ENCODE results near the gene RALGPS1.

RALGPS1 gene

DNA sequence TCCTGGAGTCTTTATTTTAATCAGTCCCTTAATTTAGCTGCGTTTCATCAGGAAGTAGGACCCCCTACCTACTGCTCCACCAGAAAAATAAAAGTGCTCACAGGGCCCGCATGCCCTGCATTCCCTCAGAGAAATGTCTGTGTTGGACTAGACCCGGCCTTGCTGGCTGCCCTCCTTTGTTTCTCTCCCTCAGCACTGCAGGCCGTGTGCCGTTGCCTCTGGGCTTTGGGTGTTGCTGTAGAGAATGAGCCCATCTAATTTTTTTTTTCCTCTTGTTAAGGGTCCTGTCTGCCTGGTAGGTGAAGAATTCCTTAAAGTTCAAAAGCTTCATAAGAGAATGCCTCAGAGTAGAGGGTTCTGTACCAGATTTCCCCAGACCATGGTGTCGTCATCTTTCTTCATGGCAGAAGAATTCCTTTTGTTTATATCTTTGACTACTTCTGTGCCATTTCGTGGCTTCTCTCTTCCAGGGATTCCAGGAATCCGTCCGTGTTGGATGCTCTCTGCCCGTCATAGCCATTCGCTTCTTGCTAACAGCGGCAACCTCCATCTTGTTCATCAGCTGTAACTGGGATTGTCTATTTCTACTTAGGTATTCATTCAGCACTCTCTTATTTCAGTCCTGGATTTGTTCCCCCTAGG, 257.6 kb downstream of the RALGPS1 start:
- DNase-seq (ENCODE audit: extremely low read depth, low read depth), result no peak
- no peak overlapping the region for H3K4me3 ChIP-seq (replicated peaks; ENCODE audit: low read depth, low read length)
- TF ChIP-seq, protein P1, sequence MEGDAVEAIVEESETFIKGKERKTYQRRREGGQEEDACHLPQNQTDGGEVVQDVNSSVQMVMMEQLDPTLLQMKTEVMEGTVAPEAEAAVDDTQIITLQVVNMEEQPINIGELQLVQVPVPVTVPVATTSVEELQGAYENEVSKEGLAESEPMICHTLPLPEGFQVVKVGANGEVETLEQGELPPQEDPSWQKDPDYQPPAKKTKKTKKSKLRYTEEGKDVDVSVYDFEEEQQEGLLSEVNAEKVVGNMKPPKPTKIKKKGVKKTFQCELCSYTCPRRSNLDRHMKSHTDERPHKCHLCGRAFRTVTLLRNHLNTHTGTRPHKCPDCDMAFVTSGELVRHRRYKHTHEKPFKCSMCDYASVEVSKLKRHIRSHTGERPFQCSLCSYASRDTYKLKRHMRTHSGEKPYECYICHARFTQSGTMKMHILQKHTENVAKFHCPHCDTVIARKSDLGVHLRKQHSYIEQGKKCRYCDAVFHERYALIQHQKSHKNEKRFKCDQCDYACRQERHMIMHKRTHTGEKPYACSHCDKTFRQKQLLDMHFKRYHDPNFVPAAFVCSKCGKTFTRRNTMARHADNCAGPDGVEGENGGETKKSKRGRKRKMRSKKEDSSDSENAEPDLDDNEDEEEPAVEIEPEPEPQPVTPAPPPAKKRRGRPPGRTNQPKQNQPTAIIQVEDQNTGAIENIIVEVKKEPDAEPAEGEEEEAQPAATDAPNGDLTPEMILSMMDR (IDR thresholded peaks at IDR 0.05; ENCODE audit: low read depth, low read length, missing control alignments), result no peak

GRCh38 chr9:127173063-127173462, 258.5 kb downstream of the RALGPS1 start:
- no peak for DNase-seq (ENCODE audit: extremely low read depth, low read depth)
- no peak overlapping the region for H3K4me3 ChIP-seq (replicated peaks; ENCODE audit: low read depth, low read length)
- TF ChIP-seq, protein P1 (IDR thresholded peaks at IDR 0.05; ENCODE audit: low read depth, low read length, missing control alignments), result no peak

DNA sequence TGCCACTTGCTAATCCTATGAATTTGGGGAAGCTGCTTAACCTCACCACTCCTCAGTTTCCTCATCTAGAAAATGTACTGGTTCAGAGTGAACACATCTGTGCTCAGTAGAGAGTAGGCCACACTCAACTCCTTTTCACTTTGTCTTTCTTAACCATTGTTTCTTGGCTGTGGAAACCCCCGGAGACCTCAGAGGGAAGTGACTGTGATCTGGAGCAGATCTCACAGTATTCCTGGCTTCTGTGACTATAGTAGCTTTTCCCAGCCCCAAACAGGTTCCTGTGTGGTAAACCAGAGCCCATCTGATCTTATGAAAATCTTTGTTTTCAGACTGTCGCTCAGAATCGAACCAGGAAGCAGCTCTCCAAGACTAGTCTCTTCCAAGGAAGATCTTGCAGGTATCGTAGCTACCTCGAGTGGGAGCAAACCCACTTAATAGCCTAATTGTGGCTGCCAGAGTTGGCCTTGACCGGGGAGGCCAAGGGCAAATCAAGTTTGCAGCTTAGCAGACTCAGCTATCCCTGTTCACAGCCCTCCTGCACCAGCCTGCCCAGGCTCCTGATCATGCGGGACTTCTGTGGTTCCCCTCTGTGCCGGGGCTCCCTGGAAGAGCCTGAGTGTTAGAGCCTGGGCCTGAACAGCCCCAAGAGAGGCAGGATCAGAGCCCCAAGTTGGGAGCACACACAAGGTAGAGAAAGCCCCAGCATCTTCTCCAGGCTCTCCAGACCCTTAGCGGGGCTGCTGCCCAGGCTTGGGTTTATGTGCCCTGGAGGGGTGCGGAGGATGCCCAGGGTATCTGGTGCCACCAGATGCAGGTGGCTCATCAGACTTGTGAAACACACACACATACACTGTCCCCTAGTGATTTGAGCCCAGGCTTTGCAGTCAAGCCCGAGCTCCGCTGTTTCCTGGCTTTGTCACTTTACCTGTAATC, 260.1 kb downstream of the RALGPS1 start:
- TF ChIP-seq, protein P1 (IDR thresholded peaks at IDR 0.05; ENCODE audit: low read depth, low read length, missing control alignments), result no peak
- no peak for DNase-seq (ENCODE audit: extremely low read depth, low read depth)
- H3K4me3 ChIP-seq (replicated peaks; ENCODE audit: low read depth, low read length), result no peak overlapping the region

GRCh38 chr9:127175319-127175715, 260.7 kb downstream of the RALGPS1 start:
- no peak overlapping the region for H3K4me3 ChIP-seq (replicated peaks; ENCODE audit: low read depth, low read length)
- TF ChIP-seq, protein P1 (IDR thresholded peaks at IDR 0.05; ENCODE audit: low read depth, low read length, missing control alignments), result no peak
- no peak for DNase-seq (ENCODE audit: extremely low read depth, low read depth)

GRCh38 chr9:127175764-127176163, 261.2 kb downstream of the RALGPS1 start:
- no peak for DNase-seq (ENCODE audit: extremely low read depth, low read depth)

DNA sequence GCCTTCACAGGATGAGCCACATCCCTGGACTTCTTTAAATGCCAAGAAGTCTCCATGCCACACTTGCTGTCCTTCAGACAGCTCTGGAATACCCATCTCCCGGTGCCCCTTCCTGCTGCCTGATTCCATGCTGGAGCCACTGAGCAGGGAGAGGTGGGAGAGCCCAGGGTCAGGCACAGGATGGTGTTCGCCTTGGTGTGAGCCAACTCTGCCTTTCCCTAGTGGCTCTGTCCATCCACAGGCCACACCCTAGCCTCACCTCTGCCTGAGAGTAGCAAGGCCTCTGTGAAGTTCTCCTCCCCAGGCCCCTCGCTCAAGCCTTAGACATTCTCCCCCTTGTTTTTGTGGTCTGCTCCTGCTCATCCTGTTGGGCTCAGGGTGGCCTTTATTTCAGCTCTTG, 262.0 kb downstream of the RALGPS1 start:
- TF ChIP-seq, protein P1 (IDR thresholded peaks at IDR 0.05; ENCODE audit: low read depth, low read length, missing control alignments), result no peak
- no peak overlapping the region for H3K4me3 ChIP-seq (replicated peaks; ENCODE audit: low read depth, low read length)
- no peak for DNase-seq (ENCODE audit: extremely low read depth, low read depth)

More at GRCh38 chr9:127175764-127176163, 261.2 kb downstream of the RALGPS1 start:
- TF ChIP-seq, protein P1 (IDR thresholded peaks at IDR 0.05; ENCODE audit: low read depth, low read length, missing control alignments), result no peak
- no peak overlapping the region for H3K4me3 ChIP-seq (replicated peaks; ENCODE audit: low read depth, low read length)
